SHP77 (cell line): ENCODE measurements around the gene ARID5B.

Experiments
- DNase-seq, 2 experiments: peaks; one replicate each; lab custom pipeline; 2025; lab: John Stamatoyannopoulos, UW

ARID5B gene

GRCh38 chr10:61883371-61884025 lies 18.0 kb upstream of the ARID5B start:
- DNase-seq = no peak

- DNase-seq = no peak
These were observed 13.7 kb upstream of the ARID5B start for GRCh38 chr10:61887772-61888171.

- no peak for DNase-seq
These were observed 12.8 kb upstream of the ARID5B start for GRCh38 chr10:61888744-61889143.

- no peak for DNase-seq
These were observed 11.1 kb upstream of the ARID5B start for GRCh38 chr10:61890430-61890829.

GRCh38 chr10:61890881-61891409 lies 10.6 kb upstream of the ARID5B start:
- DNase-seq = no peak

- DNase-seq = no peak
These were observed 9.5 kb upstream of the ARID5B start for GRCh38 chr10:61891906-61892585.

GRCh38 chr10:61892961-61893360 lies 8.5 kb upstream of the ARID5B start:
- no peak for DNase-seq

- no peak for DNase-seq
These were observed 7.4 kb upstream of the ARID5B start for GRCh38 chr10:61894133-61894532.

GRCh38 chr10:61895898-61896600 lies 5.5 kb upstream of the ARID5B start:
- no peak for DNase-seq

GRCh38 chr10:61896854-61897661 lies 4.4 kb upstream of the ARID5B start:
- peak in 1 of 2 experiments; percentile 24 for DNase-seq

- DNase-seq = no peak
These were observed 3.6 kb upstream of the ARID5B start for GRCh38 chr10:61897671-61898434.

GRCh38 chr10:61898435-61898778 lies 3.1 kb upstream of the ARID5B start:
- DNase-seq = no peak

- no peak for DNase-seq
These were observed 2.4 kb upstream of the ARID5B start for GRCh38 chr10:61899069-61899531.

GRCh38 chr10:61899663-61899996 lies 1.9 kb upstream of the ARID5B start:
- no peak for DNase-seq

- peak; percentile 29 to 56 for DNase-seq
These were observed 1.3 kb upstream of the ARID5B start for GRCh38 chr10:61899997-61900828.

GRCh38 chr10:61901829-61902444 lies 438 bp downstream of the ARID5B start:
- DNase-seq = no peak

GRCh38 chr10:61902445-61903220 lies 1.1 kb downstream of the ARID5B start:
- DNase-seq = no peak

- peak; percentile 16 to 34 for DNase-seq
These were observed 1.9 kb downstream of the ARID5B start for GRCh38 chr10:61903221-61903927.

- DNase-seq = no peak
These were observed 2.4 kb downstream of the ARID5B start for GRCh38 chr10:61903928-61904344.
